H1 (cell line): ENCODE results near the gene CYB5R3. TPM values are rescaled to one million over a fixed set of nuclear protein-coding genes. Genes with fewer than 3 reads are reported as not detected.

Source experiments
- ATF3 ChIP-seq: IDR thresholded peaks from 2 replicates; pipeline ENCODE4 v1.6.1; 2011; ENCODE audit warnings: low read depth, mild to moderate bottlenecking, low read length; ENCODE audit not compliant: insufficient read depth
- E2F6 ChIP-seq: IDR thresholded peaks from 2 replicates; pipeline ENCODE4 v1.6.1; 2012; ENCODE audit warnings: inconsistent platforms
- RNF2 ChIP-seq: fragments of 200-900, 300-1000 bp; sonication (generic); IDR thresholded peaks from 2 replicates; pipeline ENCODE4 v1.7.1; 2016; ENCODE audit warnings: borderline replicate concordance, low read depth, mild to moderate bottlenecking, antibody characterized with exemption, low read length; ENCODE audit not compliant: poor library complexity, severe bottlenecking; ENCODE audit errors: missing control alignments
- SIRT6 ChIP-seq: IDR thresholded peaks from one replicate; pipeline ENCODE4 v1.7.1; 2012; ENCODE audit warnings: low read length, inconsistent platforms
- polyA plus RNA-seq, 7 experiments: library from polyadenylated mRNA; depleted of rRNA in 3 of 7; stranded (reverse) in 5 of 7; unstranded in 2 of 7; fragments of >200 nt in 5 of 7; fragments of 200-250 nt in 2 of 7; gene quantifications; 1 replicate in 5 of 7; 2 replicates in 1 of 7; 4 replicates in 1 of 7; pipeline versions ENCODE4 v1.2.1 to v1.2.3, GENCODE V29; 2011 to 2013; ENCODE audit warnings: missing spikeins in 2 of 7, mixed read lengths in 2 of 7
- total RNA-seq: library from RNA; stranded (reverse); fragmentation: NEBNext Ultra II Directional; extraction: Animal tissue kit (Norgen Biotek cat#: 25700); gene quantifications from 2 replicates; pipeline ENCODE4 v1.2.1, GENCODE V29; 2021

CYB5R3 gene
- total and polyA plus RNA-seq, 2 of the 8 experiments (the other 6 are each of a cell fraction or from before 2014, with no cell fraction given) = 75.3 to 113 TPM

- TF ChIP-seq E2F6 (no peak), SIRT6 (no peak), RNF2 (no peak), ATF3 (no peak)
Observed at GRCh38 chr22:42676059-42676607, 26.9 kb upstream of the CYB5R3 start (continued).
